DND-41 (cell line): ENCODE data around the gene PLPPR2.

Source experiments
- ATAC-seq: fragments of 200-7000 bp; cut with Tn5 transposase; 3 replicates; pipeline ENCODE4 v1.9.1; 2021; ENCODE audit warnings: low read depth; ENCODE audit not compliant: insufficient read depth
- DNase-seq: peaks from one replicate; pipeline ENCODE4 v3.0.0-alpha.2; 2020
- H2AFZ ChIP-seq: 2 replicates; pipeline ENCODE4 v1.6.0; 2012; ENCODE audit warnings: low read depth, low read length
- H3K27ac ChIP-seq: 2 replicates; pipeline ENCODE4 v1.5.1; 2012; ENCODE audit warnings: low read length, inconsistent platforms
- H3K27me3 ChIP-seq: fragments of 200-600 bp; sonication (generic); 2 replicates; pipeline ENCODE4 v1.6.0; 2012; ENCODE audit warnings: low read length, mild to moderate bottlenecking, inconsistent platforms; ENCODE audit not compliant: insufficient read depth, poor library complexity
- H3K36me3 ChIP-seq: 2 replicates; pipeline ENCODE4 v1.5.1; 2012; ENCODE audit warnings: low read length, inconsistent platforms; ENCODE audit not compliant: insufficient read depth
- H3K4me1 ChIP-seq: 2 replicates; pipeline ENCODE4 v1.5.1; 2012; ENCODE audit warnings: mild to moderate bottlenecking, low read length; ENCODE audit not compliant: insufficient read depth
- H3K4me2 ChIP-seq: 2 replicates; pipeline ENCODE4 v1.6.0; 2012; ENCODE audit warnings: mild to moderate bottlenecking, moderate library complexity, low read length, inconsistent platforms; ENCODE audit not compliant: insufficient read depth
- H3K4me3 ChIP-seq, 2 experiments: fragments of 200-600 bp in 1 of 2; shearing (Covaris generic) in 1 of 2; 2 replicates each; pipeline ENCODE4 v1.5.1; 2012 to 2016; ENCODE audit warnings: inconsistent platforms in 2 of 2, low read length in 2 of 2, mild to moderate bottlenecking in 2 of 2, low read depth in 1 of 2, moderate library complexity in 1 of 2
- H3K79me2 ChIP-seq: 2 replicates; pipeline ENCODE4 v1.6.0; 2012; ENCODE audit warnings: low read length, inconsistent platforms; ENCODE audit not compliant: insufficient read depth
- H3K9ac ChIP-seq: 2 replicates; pipeline ENCODE4 v1.6.0; 2012; ENCODE audit warnings: low read depth, mild to moderate bottlenecking, inconsistent platforms, low read length, moderate library complexity
- H3K9me3 ChIP-seq: 2 replicates; pipeline ENCODE4 v1.5.1; 2012; ENCODE audit warnings: low read length, moderate library complexity, mild to moderate bottlenecking, inconsistent platforms; ENCODE audit not compliant: insufficient read depth, severe bottlenecking
- H4K20me1 ChIP-seq: 2 replicates; pipeline ENCODE4 v1.6.0; 2012; ENCODE audit warnings: low read length; ENCODE audit not compliant: insufficient read depth
- EZH2 ChIP-seq: IDR thresholded peaks from 3 replicates; pipeline ENCODE4 v1.6.1; 2012; ENCODE audit warnings: borderline replicate concordance, low read depth, mild to moderate bottlenecking, moderate library complexity, low read length, inconsistent platforms; ENCODE audit not compliant: severe bottlenecking
- TF ChIP-seq, protein P1 (sequence below): IDR thresholded peaks from 2 replicates; pipeline ENCODE4 v1.5.1; 2012; ENCODE audit warnings: borderline replicate concordance, low read length, moderate library complexity, mild to moderate bottlenecking; ENCODE audit not compliant: poor library complexity, severe bottlenecking; ENCODE audit errors: extremely low read depth

PLPPR2 gene

GRCh38 chr19:11373166-11373884 is 18.1 kb downstream of the PLPPR2 start:
- Histone ChIP-seq H3K4me3 (peak overlapping the region in 1 of 2 experiments; percentile 73; a peak in 2 of 4 replicates), H4K20me1 (no peaks in the 10 kb centered on the region), H3K27me3 (no peaks in the 10 kb centered on the region), H3K27ac (peak overlapping the region; percentile 91; the same call in 1 of the 2 replicates), H2AFZ (peak overlapping the region; percentile 80; the same call in 1 of the 2 replicates), H3K36me3 (peaks cover 16% of the 10 kb centered on the region), H3K4me2 (peak overlapping the region; percentile 97), H3K4me1 (peaks cover 42% of the 10 kb centered on the region), H3K9me3 (no peaks in the 10 kb centered on the region), H3K9ac (peak overlapping the region; percentile 78; the same call in 1 of the 2 replicates), H3K79me2 (peaks cover 20% of the 10 kb centered on the region)
- TF ChIP-seq EZH2: no peak
- TF ChIP-seq, protein P1, sequence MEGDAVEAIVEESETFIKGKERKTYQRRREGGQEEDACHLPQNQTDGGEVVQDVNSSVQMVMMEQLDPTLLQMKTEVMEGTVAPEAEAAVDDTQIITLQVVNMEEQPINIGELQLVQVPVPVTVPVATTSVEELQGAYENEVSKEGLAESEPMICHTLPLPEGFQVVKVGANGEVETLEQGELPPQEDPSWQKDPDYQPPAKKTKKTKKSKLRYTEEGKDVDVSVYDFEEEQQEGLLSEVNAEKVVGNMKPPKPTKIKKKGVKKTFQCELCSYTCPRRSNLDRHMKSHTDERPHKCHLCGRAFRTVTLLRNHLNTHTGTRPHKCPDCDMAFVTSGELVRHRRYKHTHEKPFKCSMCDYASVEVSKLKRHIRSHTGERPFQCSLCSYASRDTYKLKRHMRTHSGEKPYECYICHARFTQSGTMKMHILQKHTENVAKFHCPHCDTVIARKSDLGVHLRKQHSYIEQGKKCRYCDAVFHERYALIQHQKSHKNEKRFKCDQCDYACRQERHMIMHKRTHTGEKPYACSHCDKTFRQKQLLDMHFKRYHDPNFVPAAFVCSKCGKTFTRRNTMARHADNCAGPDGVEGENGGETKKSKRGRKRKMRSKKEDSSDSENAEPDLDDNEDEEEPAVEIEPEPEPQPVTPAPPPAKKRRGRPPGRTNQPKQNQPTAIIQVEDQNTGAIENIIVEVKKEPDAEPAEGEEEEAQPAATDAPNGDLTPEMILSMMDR: no peak
- ATAC-seq (no peak), DNase-seq (no peak)

- Histone ChIP-seq H3K27me3 (no peaks in the 10 kb centered on the region), H3K4me2 (peak overlapping the region; percentile 97), H3K9ac (peak overlapping the region; percentile 78), H3K79me2 (peaks cover 20% of the 10 kb centered on the region), H3K4me1 (peaks cover 42% of the 10 kb centered on the region), H3K4me3 (peak overlapping the region; percentile 30 to 73; a peak in 3 of 4 replicates), H4K20me1 (no peaks in the 10 kb centered on the region), H3K36me3 (peaks cover 19% of the 10 kb centered on the region), H3K9me3 (no peaks in the 10 kb centered on the region), H2AFZ (peak overlapping the region; percentile 80), H3K27ac (peak overlapping the region; percentile 91)
- no peak for ATAC-seq
- TF ChIP-seq, protein P1: no peak
- TF ChIP-seq EZH2: no peak
- no peak for DNase-seq
Observed at GRCh38 chr19:11373885-11374432, 18.7 kb downstream of the PLPPR2 start.

GRCh38 chr19:11374433-11375142 is 19.4 kb downstream of the PLPPR2 start, which contains the start of gene SWSAP1:
SWSAP1 (plus strand) TSS chr19:11374666; CDS start chr19:11374681, 15 bp downstream.
- H3K9me3 ChIP-seq: no peaks in the 10 kb centered on the region
- H3K4me1 ChIP-seq: peaks cover 48% of the 10 kb centered on the region
- DNase-seq (peak; percentile 99), ATAC-seq (peak; percentile 90)
- peak within 1 kb of the TSS; percentile 94 for H3K27ac ChIP-seq
- peak within 1 kb of the TSS; percentile 80 for H2AFZ ChIP-seq
- TF ChIP-seq, protein P1: no peak
- TF ChIP-seq EZH2: no peak
- H3K4me2 ChIP-seq: peak within 1 kb of the TSS; percentile 97
- no peaks in the 10 kb centered on the region for H3K27me3 ChIP-seq
- no peaks in the 10 kb centered on the region for H4K20me1 ChIP-seq
- peak within 1 kb of the TSS; percentile 30 to 73 for H3K4me3 ChIP-seq
- peaks cover 19% of the 10 kb centered on the region for H3K36me3 ChIP-seq
- H3K79me2 ChIP-seq: peaks cover 20% of the 10 kb centered on the region
- H3K9ac ChIP-seq: peak within 1 kb of the TSS; percentile 78
